Fibroblast of pulmonary artery (primary cell): ENCODE results near the gene HTRA3.

Experiments used
- DNase-seq: peaks from one replicate; pipeline ENCODE4 v3.0.0-alpha.2; 2010; ENCODE audit warnings: low read depth
- H3K4me3 ChIP-seq: replicated peaks from 2 replicates; pipeline ENCODE4 v1.5.1; 2011; ENCODE audit warnings: low read depth, mild to moderate bottlenecking, control low read depth, low read length, moderate library complexity
- CTCF ChIP-seq: IDR thresholded peaks from 2 replicates; pipeline ENCODE4 v1.5.1; 2011; ENCODE audit warnings: mild to moderate bottlenecking, control low read depth, low read length, inconsistent platforms; ENCODE audit errors: missing control alignments

HTRA3 gene

GRCh38 chr4:8251110-8251883 is 18.3 kb upstream of the HTRA3 start:
- no peak for DNase-seq
- no peak overlapping the region for H3K4me3 ChIP-seq
- no peak for TF ChIP-seq CTCF

GRCh38 chr4:8252301-8253173 is 17.0 kb upstream of the HTRA3 start:
- TF ChIP-seq CTCF, result no peak
- no peak overlapping the region for H3K4me3 ChIP-seq
- peak; percentile 65 for DNase-seq

GRCh38 chr4:8254076-8254475 is 15.5 kb upstream of the HTRA3 start:
- no peak for DNase-seq
- TF ChIP-seq CTCF, result no peak
- H3K4me3 ChIP-seq, result no peak overlapping the region

- no peak overlapping the region for H3K4me3 ChIP-seq
- TF ChIP-seq CTCF, result no peak
- DNase-seq, result no peak
Measured at GRCh38 chr4:8255698-8256441, 13.7 kb upstream of the HTRA3 start.

GRCh38 chr4:8257854-8258253 is 11.7 kb upstream of the HTRA3 start:
- no peak for TF ChIP-seq CTCF
- DNase-seq, result no peak
- no peak overlapping the region for H3K4me3 ChIP-seq

- H3K4me3 ChIP-seq, result no peak overlapping the region
- TF ChIP-seq CTCF, result no peak
- DNase-seq, result no peak
Measured at GRCh38 chr4:8258552-8259212, 10.9 kb upstream of the HTRA3 start.
